ENCODE measurements around the gene TRIM16.

- no peak for TF ChIP-seq CTCF (conservative IDR thresholded peaks at IDR 0.05)
- TF ChIP-seq EZH2 (IDR thresholded peaks at IDR 0.05; ENCODE audit: low read depth), result no peak
Observed at GRCh38 chr17:15648386-15648785, 35.7 kb downstream of the TRIM16 start.

Data from PC-9 (cell line).